Measurements from ENCODE around the gene VAV2. TPM values are rescaled to one million over a fixed set of nuclear protein-coding genes. Genes with fewer than 3 reads are reported as not detected.

The VAV2 gene
- total RNA-seq, 2 donors from 2014 or later = 7.0 to 7.3 TPM

GRCh38 chr9:133789778-133790177, 202.3 kb downstream of the VAV2 start:
- ATAC-seq (replicated peaks) = no peak
- H3K27ac Mint-ChIP-seq = no peak overlapping the region
- peaks cover 8% of the 10 kb centered on the region for H3K4me1 Mint-ChIP-seq
- no peaks in the 10 kb centered on the region for H3K36me3 Mint-ChIP-seq (ENCODE audit: low read depth)
- H3K27me3 Mint-ChIP-seq = no peaks in the 10 kb centered on the region
- no peak overlapping the region for H3K4me3 Mint-ChIP-seq
- H3K9me3 Mint-ChIP-seq = no peaks in the 10 kb centered on the region

DNA sequence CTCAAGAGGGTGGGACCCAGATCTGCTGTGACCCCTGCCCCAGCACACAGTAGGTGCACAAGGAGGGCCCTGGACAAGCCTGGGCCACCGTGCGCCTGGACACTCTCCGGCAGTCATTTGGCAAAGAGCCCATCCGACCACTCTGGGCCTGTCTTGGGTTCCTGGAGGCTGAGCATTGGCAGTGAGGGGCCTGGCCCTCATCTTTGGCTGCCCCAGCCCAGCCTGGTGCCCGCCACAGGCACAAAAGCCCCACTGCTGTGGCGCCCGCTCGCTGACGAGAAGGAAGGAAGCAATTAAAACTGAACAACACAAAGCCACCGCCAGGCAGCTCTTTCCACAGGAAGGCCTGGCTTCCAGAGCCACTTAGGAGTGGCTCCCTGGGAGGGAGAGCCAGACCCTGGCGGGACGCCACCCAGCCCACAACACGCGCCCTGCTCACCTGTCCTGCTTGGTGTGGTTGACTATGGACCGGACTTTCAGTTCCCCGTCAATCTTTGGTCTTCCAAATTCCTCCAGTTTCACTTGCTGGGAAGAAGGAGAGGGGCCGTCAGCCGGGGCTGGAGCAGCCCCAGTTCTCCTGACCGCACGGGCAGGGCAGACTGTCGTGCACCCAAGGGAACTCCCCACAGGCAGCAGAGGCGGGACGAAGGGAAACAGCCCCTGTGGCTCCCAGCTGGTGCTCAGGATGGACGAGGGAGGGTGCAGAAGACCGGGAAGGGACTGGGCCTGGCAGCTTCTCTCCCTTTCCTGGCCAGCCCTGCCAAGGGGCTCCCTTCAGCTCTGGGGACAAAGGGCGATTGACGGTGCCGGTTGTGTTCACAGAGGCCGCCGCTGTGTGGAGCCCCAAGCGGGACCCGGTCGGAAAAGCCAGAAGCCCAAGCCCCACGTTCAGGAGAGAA, 203.1 kb downstream of the VAV2 start:
- ATAC-seq (replicated peaks) = no peak
- no peak overlapping the region for H3K27ac Mint-ChIP-seq
- no peaks in the 10 kb centered on the region for H3K27me3 Mint-ChIP-seq
- H3K9me3 Mint-ChIP-seq = no peaks in the 10 kb centered on the region
- H3K4me3 Mint-ChIP-seq = no peak overlapping the region
- H3K36me3 Mint-ChIP-seq (ENCODE audit: low read depth) = no peaks in the 10 kb centered on the region
- H3K4me1 Mint-ChIP-seq = peaks cover 8% of the 10 kb centered on the region

DNA sequence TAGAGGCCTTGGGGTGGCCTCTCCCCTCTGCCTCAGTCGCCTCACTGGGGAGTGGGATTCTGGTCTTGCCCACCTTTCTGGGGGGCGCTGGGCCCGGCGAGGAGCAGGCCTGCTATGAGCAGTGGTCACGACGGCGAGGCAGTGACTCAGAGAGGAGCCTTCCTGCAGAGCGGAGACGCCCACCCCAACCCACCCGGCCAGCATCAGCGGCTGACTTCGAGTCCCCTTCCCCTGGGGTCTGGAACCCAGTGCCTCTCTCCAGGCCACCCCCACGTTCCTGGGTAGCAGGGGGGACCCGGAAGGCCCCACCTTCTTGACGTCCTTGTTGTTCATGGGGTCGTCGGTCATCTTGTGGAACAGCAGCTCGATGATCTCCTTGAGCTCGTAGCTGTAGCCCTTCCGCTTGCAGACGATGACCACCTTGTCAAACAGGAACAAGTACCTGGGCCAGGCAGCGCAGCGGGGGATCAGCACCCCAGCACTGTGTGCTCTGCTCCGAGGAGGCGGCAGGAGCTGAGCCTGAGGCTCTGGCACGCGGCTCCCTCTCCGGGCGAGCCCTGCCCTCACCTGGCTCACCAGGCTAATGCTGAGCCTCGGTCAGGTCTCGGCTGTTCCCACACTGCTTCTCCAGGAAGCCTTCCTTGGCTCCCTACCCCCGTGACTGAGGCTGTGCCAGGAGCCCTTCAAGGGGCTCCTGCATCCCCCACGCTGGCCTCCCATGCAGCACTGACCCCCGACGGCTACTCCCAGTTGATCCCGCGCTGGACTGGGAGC, 203.9 kb downstream of the VAV2 start:
- Mint-ChIP-seq H3K27me3 (no peaks in the 10 kb centered on the region), H3K9me3 (no peaks in the 10 kb centered on the region), H3K4me3 (no peak overlapping the region), H3K4me1 (peaks cover 8% of the 10 kb centered on the region), H3K36me3 (ENCODE audit: low read depth) (no peaks in the 10 kb centered on the region), H3K27ac (no peak overlapping the region)
- ATAC-seq (replicated peaks) = no peak

- H3K36me3 Mint-ChIP-seq (ENCODE audit: low read depth) = no peaks in the 10 kb centered on the region
- ATAC-seq (replicated peaks) = no peak
- H3K4me3 Mint-ChIP-seq = no peak overlapping the region
- H3K27me3 Mint-ChIP-seq = no peaks in the 10 kb centered on the region
- peaks cover 8% of the 10 kb centered on the region for H3K4me1 Mint-ChIP-seq
- no peak overlapping the region for H3K27ac Mint-ChIP-seq
- H3K9me3 Mint-ChIP-seq = no peaks in the 10 kb centered on the region
These were observed 204.4 kb downstream of the VAV2 start for GRCh38 chr9:133787754-133788025.

GRCh38 chr9:133786907-133787753, 205.0 kb downstream of the VAV2 start:
- no peak for ATAC-seq (replicated peaks)
- Mint-ChIP-seq H3K9me3 (no peaks in the 10 kb centered on the region), H3K4me3 (no peak overlapping the region), H3K4me1 (peaks cover 5% of the 10 kb centered on the region), H3K36me3 (ENCODE audit: low read depth) (no peaks in the 10 kb centered on the region), H3K27ac (no peak overlapping the region), H3K27me3 (no peaks in the 10 kb centered on the region)

- Mint-ChIP-seq H3K4me1 (no peaks in the 10 kb centered on the region), H3K36me3 (ENCODE audit: low read depth) (no peaks in the 10 kb centered on the region), H3K9me3 (no peaks in the 10 kb centered on the region), H3K27me3 (no peaks in the 10 kb centered on the region), H3K27ac (no peak overlapping the region), H3K4me3 (no peak overlapping the region)
- ATAC-seq (replicated peaks) = no peak
These were observed 205.8 kb downstream of the VAV2 start for GRCh38 chr9:133786371-133786753.

DNA sequence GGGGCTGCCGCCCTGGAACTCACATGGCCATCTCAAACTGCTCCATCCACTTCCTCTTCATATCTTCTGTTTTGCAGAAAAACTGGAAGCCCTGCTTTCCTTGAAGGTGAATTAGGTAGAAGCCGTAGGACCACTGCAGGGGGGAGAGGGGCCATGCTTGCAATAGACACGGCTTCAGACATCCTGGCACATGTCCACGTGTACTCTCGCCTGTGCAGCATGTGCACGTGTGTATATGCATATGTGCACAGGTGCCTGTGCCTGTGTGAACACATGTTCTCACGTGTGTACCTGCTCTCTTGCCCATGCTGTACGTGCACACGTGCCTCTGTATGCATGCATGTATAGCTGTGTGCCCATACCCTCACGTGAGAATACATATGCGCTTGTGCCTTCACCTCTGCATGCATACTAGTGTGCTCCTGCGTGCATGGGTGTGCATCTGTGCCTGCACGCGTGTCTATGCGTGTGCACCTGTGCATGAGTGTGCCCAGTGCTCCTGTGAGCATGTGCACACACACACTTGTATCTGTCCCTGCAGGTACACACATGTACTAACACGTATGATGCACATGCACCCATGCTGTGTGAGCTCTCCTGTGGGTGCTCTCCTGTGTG, 206.3 kb downstream of the VAV2 start:
- Mint-ChIP-seq H3K27me3 (no peaks in the 10 kb centered on the region), H3K9me3 (no peaks in the 10 kb centered on the region), H3K36me3 (ENCODE audit: low read depth) (no peaks in the 10 kb centered on the region), H3K27ac (no peak overlapping the region), H3K4me1 (no peaks in the 10 kb centered on the region), H3K4me3 (no peak overlapping the region)
- no peak for ATAC-seq (replicated peaks)

DNA sequence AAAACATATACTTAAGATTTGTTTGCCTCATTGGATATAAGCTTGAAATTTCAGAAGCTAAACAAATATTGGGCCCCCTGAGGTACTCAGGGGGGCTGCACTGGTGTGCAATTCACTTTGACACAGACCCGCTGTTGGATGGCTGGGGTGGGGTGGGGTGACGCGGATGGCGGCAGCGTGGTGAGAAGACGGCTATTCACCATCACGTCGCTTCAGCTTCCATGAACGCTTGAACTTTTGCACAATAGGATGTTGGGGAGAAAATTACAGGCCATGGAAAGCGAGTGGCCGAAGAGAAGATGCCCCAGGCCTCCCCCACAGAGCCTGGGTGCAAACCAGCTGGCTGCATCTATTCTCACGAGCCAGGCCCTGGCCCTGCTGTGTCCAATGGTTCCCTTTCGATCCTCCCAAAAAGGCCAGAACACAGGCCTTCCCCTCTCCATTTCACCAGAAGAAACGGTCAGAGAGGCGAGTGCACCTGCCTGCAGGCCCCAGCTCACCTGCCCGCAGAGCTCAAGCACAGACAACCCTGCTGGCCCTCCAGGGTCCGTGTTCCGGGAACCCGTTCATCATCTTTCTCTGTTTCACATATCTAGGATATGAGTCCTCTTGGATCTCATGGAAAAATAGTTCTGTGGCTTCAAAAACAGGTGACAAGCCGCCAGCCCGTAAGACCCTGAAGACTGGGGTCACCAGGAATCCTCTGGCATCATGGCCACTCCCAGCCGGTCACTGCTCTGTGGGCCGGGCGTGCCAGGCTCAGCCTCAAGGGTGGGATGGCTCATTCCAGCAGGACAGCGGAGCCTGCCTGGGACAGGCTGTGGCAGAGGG, 207.2 kb downstream of the VAV2 start:
- H3K4me3 Mint-ChIP-seq = no peak overlapping the region

DNA sequence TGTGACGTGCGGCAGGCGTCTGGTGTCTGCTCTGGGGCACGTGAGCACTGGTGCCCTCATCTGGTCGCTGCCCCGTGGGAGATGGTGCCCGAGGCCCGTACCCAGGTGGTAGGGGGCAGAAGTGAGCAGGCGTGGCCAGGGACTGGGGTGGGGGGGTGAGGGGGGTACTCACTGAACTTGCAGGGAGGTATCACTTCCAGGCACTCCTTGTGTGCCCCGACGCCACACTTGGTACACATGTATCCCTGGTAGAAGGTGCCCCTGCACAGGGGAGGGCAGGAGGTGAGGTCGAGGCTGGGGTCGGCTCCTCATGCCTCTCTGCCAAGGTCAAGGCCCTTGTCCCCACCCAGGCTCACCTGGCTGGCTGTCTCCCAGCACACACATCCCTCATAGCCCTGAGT, 208.8 kb downstream of the VAV2 start:
- Mint-ChIP-seq H3K27ac (no peak overlapping the region), H3K4me1 (no peaks in the 10 kb centered on the region), H3K4me3 (no peak overlapping the region), H3K36me3 (ENCODE audit: low read depth) (no peaks in the 10 kb centered on the region), H3K9me3 (no peaks in the 10 kb centered on the region), H3K27me3 (no peaks in the 10 kb centered on the region)
- ATAC-seq (replicated peaks) = no peak

More for the DNA sequence above, 207.2 kb downstream of the VAV2 start:
- H3K9me3 Mint-ChIP-seq = no peaks in the 10 kb centered on the region
- no peaks in the 10 kb centered on the region for H3K4me1 Mint-ChIP-seq
- H3K27ac Mint-ChIP-seq = no peak overlapping the region
- H3K27me3 Mint-ChIP-seq = no peaks in the 10 kb centered on the region
- no peak for ATAC-seq (replicated peaks)
- no peaks in the 10 kb centered on the region for H3K36me3 Mint-ChIP-seq (ENCODE audit: low read depth)

DNA sequence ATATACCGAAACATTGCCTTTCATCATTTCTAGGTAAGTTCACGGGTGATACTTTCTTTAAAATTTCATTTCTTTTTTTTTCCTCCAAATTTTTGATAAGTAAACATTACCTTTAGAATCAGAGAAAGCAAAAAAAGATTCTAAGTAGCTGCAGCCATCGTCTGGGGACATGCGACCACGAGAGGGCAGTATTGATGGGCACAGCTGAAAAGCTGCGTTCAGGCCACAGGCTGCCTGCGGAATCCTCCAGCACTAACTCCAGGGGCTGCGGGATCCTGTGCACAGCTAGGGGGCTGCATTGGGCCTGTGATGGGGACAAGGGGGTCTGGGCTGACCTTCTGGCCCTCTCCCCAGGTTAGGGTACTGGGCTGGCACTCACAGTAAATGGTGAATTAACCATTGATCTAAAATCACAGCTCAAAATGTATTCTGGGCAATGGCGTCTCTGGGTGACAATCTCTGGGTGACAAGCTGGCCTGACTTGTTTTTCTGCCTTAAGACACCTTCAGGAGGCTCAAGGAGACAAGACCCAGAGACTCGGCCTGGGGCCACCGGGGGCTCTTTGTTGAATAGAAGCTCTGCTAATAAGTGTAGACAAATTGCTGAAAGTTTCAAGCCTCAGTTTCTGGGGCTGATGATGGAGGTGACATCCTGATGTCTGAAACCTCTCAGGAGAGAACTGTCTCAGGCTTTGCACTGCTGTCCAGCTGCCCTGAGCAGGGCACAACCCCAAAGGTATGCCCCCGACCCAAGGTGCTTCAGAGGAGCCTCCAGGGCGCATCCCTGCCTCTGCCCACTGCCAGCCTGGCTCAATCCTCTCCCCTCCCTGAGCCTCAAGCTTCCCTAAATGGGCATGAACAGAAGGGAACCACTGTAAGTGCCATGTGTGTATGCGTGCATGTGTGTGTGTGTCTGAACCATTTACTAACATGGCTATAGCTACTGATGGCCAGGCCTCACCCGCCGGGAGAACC, 209.7 kb downstream of the VAV2 start:
- H3K27me3 Mint-ChIP-seq = no peaks in the 10 kb centered on the region
- peak; percentile 52 for ATAC-seq (replicated peaks)
- H3K4me3 Mint-ChIP-seq = no peak overlapping the region
- H3K36me3 Mint-ChIP-seq (ENCODE audit: low read depth) = no peaks in the 10 kb centered on the region
- no peaks in the 10 kb centered on the region for H3K4me1 Mint-ChIP-seq
- H3K9me3 Mint-ChIP-seq = no peaks in the 10 kb centered on the region
- no peak overlapping the region for H3K27ac Mint-ChIP-seq

DNA sequence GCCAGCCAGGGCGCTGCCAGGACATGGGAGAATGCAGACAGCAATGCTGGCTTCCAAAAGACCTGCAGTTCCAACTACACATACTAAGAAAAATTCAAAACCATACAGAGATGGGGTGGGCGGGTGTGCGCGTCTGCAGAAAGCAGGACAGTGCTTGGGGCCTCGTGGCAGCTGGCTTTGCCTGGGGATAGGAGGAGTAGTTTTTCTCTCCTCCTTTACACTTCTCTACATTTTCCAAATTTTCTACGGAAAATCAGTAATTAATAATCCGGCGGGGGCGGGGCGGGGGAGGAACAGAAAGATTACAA, 210.3 kb downstream of the VAV2 start:
- no peak for ATAC-seq (replicated peaks)
- no peak overlapping the region for H3K4me3 Mint-ChIP-seq
- no peaks in the 10 kb centered on the region for H3K4me1 Mint-ChIP-seq
- no peaks in the 10 kb centered on the region for H3K36me3 Mint-ChIP-seq (ENCODE audit: low read depth)
- no peaks in the 10 kb centered on the region for H3K9me3 Mint-ChIP-seq
- no peak overlapping the region for H3K27ac Mint-ChIP-seq
- no peaks in the 10 kb centered on the region for H3K27me3 Mint-ChIP-seq

- Mint-ChIP-seq H3K4me3 (no peak overlapping the region), H3K27me3 (no peaks in the 10 kb centered on the region), H3K9me3 (no peaks in the 10 kb centered on the region), H3K27ac (no peak overlapping the region), H3K4me1 (no peaks in the 10 kb centered on the region), H3K36me3 (ENCODE audit: low read depth) (no peaks in the 10 kb centered on the region)
- no peak for ATAC-seq (replicated peaks)
These were observed 210.9 kb downstream of the VAV2 start for GRCh38 chr9:133780962-133781827.
